ENCODE measurements around the gene NME4. TPM values are rescaled to one million over a fixed set of nuclear protein-coding genes. Genes with fewer than 3 reads are reported as not detected.

The NME4 gene
- total and polyA plus RNA-seq, 2 donors (not counting 1 experiment from before 2014, with no cell fraction given), result 48.7 to 61.9 TPM

DNA sequence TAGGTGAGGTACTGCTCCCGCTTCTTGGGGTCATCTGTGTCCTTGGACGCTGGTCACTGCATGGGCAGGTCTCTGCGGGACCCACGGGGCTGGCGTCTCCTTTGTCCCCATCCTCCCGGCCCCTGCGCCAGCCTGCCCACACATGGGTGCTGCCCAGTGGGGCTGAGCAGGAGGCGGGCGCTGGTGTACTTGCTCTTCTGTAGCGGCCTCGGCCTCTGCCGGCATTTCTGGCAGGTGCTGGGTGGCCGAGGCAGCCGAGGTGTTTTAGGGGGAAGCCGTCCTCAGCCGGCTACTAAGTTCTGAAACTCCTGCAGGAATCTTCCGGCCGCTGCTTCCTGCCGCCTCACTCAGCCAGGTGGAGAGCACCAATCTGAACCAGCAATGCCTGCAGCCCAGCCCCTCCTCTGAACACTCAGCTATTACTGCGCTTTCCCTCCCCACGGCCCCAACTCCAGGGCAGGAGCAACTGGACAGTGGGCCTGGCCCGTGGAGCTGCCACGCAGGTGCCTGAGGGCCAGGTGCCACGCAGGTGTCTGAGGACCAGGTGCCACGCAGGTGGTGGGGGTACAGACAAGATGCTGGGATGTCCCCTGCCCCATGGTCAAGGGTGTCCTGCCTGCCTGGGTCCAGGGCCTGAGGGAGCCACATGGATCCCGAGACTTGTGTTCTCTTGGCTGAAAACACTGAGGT is 14.7 kb downstream of the NME4 start:
- H3K9me3 Mint-ChIP-seq (ENCODE audit: insufficient read depth), result no peaks in the 10 kb centered on the region
- no peaks in the 10 kb centered on the region for H4K20me1 ChIP-seq (ENCODE audit: control insufficient read depth, insufficient read depth, low read length, poor library complexity, severe bottlenecking)
- ATAC-seq (ENCODE audit: low read depth), result no peak

More for the DNA sequence above, 14.7 kb downstream of the NME4 start:
- intact Hi-C loops (cut with micrococcal nuclease), result no loop called here
- Histone ChIP-seq H3K9ac (ENCODE audit: low read length) (no peak overlapping the region), H3K79me2 (ENCODE audit: control insufficient read depth, insufficient read depth, low read length) (no peaks in the 10 kb centered on the region), H3K27me3 (replicated peaks in 1 of 4; ENCODE audit: control extremely low read depth in 1 of 4, control insufficient read depth in 3 of 4, insufficient read depth in 4 of 4, low read length in 3 of 4) (no peaks in the 10 kb centered on the region), H3K36me3 (replicated peaks in 1 of 2; ENCODE audit: control extremely low read depth in 1 of 2, control insufficient read depth in 1 of 2, extremely low read depth in 1 of 2, insufficient read depth in 2 of 2, low read length in 1 of 2) (no peaks in the 10 kb centered on the region), H3K27ac (ENCODE audit: low read length in 2 of 2) (no peak overlapping the region), H3K9me3 (ENCODE audit: control extremely low read depth in 1 of 3, control insufficient read depth in 2 of 3, insufficient read depth in 1 of 3, low read length in 2 of 3) (no peaks in the 10 kb centered on the region), H2AFZ (ENCODE audit: insufficient read depth, low read depth, low read length, poor library complexity, severe bottlenecking) (no peak overlapping the region), H3K4me2 (replicated peaks; ENCODE audit: low read depth, low read length, poor library complexity, severe bottlenecking) (no peak overlapping the region), H3K4me1 (ENCODE audit: control insufficient read depth in 2 of 2, insufficient read depth in 2 of 2, low read length in 2 of 2) (no peaks in the 10 kb centered on the region), H3K4me3 (ENCODE audit: control extremely low read depth in 1 of 5, extremely low read depth in 1 of 5, insufficient read depth in 1 of 5, low read depth in 2 of 5, low read length in 4 of 5) (no peak overlapping the region)
- no peak for TF ChIP-seq EZH2 (IDR thresholded peaks at IDR 0.05; ENCODE audit: borderline replicate concordance, insufficient read depth, low read depth, low read length, poor library complexity, severe bottlenecking)
- TF ChIP-seq, protein P1, sequence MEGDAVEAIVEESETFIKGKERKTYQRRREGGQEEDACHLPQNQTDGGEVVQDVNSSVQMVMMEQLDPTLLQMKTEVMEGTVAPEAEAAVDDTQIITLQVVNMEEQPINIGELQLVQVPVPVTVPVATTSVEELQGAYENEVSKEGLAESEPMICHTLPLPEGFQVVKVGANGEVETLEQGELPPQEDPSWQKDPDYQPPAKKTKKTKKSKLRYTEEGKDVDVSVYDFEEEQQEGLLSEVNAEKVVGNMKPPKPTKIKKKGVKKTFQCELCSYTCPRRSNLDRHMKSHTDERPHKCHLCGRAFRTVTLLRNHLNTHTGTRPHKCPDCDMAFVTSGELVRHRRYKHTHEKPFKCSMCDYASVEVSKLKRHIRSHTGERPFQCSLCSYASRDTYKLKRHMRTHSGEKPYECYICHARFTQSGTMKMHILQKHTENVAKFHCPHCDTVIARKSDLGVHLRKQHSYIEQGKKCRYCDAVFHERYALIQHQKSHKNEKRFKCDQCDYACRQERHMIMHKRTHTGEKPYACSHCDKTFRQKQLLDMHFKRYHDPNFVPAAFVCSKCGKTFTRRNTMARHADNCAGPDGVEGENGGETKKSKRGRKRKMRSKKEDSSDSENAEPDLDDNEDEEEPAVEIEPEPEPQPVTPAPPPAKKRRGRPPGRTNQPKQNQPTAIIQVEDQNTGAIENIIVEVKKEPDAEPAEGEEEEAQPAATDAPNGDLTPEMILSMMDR (IDR thresholded peaks at IDR 0.05), result no peak
- POLR2A ChIA-PET, result no interaction called here
- 96% methylated on average over 26 of the region's 26 CpGs for WGBS (ENCODE audit: insufficient coverage)
- Mint-ChIP-seq H3K4me1 (no peaks in the 10 kb centered on the region), H3K27ac (no peak overlapping the region), H3K27me3 (no peaks in the 10 kb centered on the region), H3K4me3 (no peak overlapping the region)
- CTCF ChIA-PET, result interaction anchor here (1.2 kb wide), 1 partner anchor 10 kb away, joined by 3 read pairs; no protein-coding TSS in a partner anchor
- no peak for DNase-seq
